HEK293 (cell line): ENCODE results near the gene TMEM270.
A peak's percentile ranks its signal among the peaks of the same experiment; 100 is the strongest.

Source experiments
- HOXA7 ChIP-seq: sonication (generic); formaldehyde crosslinking; IDR thresholded peaks from 2 replicates; pipeline ENCODE4 v1.8.1; 2022; ENCODE audit warnings: missing genetic modification reagents, borderline replicate concordance
- OVOL3 ChIP-seq: fragments of 450-650 bp; formaldehyde crosslinking; IDR thresholded peaks from 2 replicates; pipeline ENCODE4 v1.5.1; 2016; ENCODE audit warnings: missing biosample characterization, missing genetic modification characterization
- PRDM1 ChIP-seq: fragments of 450-650 bp; formaldehyde crosslinking; IDR thresholded peaks from 2 replicates; pipeline ENCODE4; 2016; ENCODE audit warnings: missing biosample characterization, missing genetic modification characterization
- PRDM2 ChIP-seq: fragments of 450-650 bp; formaldehyde crosslinking; IDR thresholded peaks from 2 replicates; pipeline ENCODE4 v1.5.1; 2016; ENCODE audit warnings: missing biosample characterization, missing genetic modification characterization, borderline replicate concordance
- PRDM4 ChIP-seq: fragments of 450-650 bp; formaldehyde crosslinking; IDR thresholded peaks from 2 replicates; pipeline ENCODE4 v1.5.1; 2017; ENCODE audit warnings: missing biosample characterization, missing genetic modification characterization
- ZBTB17 ChIP-seq: fragments of 450-650 bp; formaldehyde crosslinking; IDR thresholded peaks from 2 replicates; pipeline ENCODE4 v1.5.1; 2016; ENCODE audit warnings: missing biosample characterization, missing genetic modification characterization
- ZFP3 ChIP-seq: fragments of 450-650 bp; formaldehyde crosslinking; IDR thresholded peaks from 2 replicates; pipeline ENCODE4 v1.5.1; 2016; ENCODE audit warnings: low read depth, missing biosample characterization, missing genetic modification characterization
- ZFP69B ChIP-seq: fragments of 450-650 bp; formaldehyde crosslinking; IDR thresholded peaks from 2 replicates; pipeline ENCODE4 v1.5.1; 2016; ENCODE audit warnings: missing biosample characterization, missing genetic modification characterization
- ZNF174 ChIP-seq: fragments of 450-650 bp; formaldehyde crosslinking; IDR thresholded peaks from 2 replicates; pipeline ENCODE4 v1.5.0; 2017; ENCODE audit warnings: missing biosample characterization, mild to moderate bottlenecking, missing genetic modification characterization
- ZNF202 ChIP-seq: fragments of 450-650 bp; formaldehyde crosslinking; IDR thresholded peaks from 2 replicates; pipeline ENCODE4 v1.5.1; 2016; ENCODE audit warnings: missing biosample characterization, missing genetic modification characterization, borderline replicate concordance
- ZNF404 ChIP-seq: fragments of 450-650 bp; formaldehyde crosslinking; IDR thresholded peaks from 2 replicates; pipeline ENCODE4 v1.5.1; 2017; ENCODE audit warnings: missing biosample characterization, missing genetic modification characterization
- ZNF488 ChIP-seq: fragments of 450-650 bp; formaldehyde crosslinking; IDR thresholded peaks from 2 replicates; pipeline ENCODE4 v1.5.1; 2016; ENCODE audit warnings: missing biosample characterization, missing genetic modification characterization
- ZNF558 ChIP-seq: fragments of 450-650 bp; formaldehyde crosslinking; IDR thresholded peaks from 2 replicates; pipeline ENCODE4 v1.5.1; 2016; ENCODE audit warnings: missing biosample characterization, missing genetic modification characterization
- ZNF621 ChIP-seq: fragments of 450-650 bp; formaldehyde crosslinking; IDR thresholded peaks from 2 replicates; pipeline ENCODE4 v1.5.1; 2017; ENCODE audit warnings: missing biosample characterization, missing genetic modification characterization
- ZNF677 ChIP-seq: fragments of 450-650 bp; IDR thresholded peaks from 2 replicates; pipeline ENCODE4 v1.5.0; 2018; ENCODE audit warnings: missing biosample characterization, mild to moderate bottlenecking, missing genetic modification characterization, moderate library complexity
- ZNF707 ChIP-seq: fragments of 450-650 bp; formaldehyde crosslinking; IDR thresholded peaks from 2 replicates; pipeline ENCODE4 v1.5.1; 2016; ENCODE audit warnings: missing biosample characterization, missing genetic modification characterization
- ZNF843 ChIP-seq: fragments of 450-650 bp; formaldehyde crosslinking; IDR thresholded peaks from 2 replicates; pipeline ENCODE4 v1.5.1; 2016; ENCODE audit warnings: missing biosample characterization, missing genetic modification characterization
- ZSCAN5A ChIP-seq: fragments of 450-650 bp; formaldehyde crosslinking; IDR thresholded peaks from 2 replicates; pipeline ENCODE4 v1.5.1; 2016; ENCODE audit warnings: missing biosample characterization, missing genetic modification characterization
- ZXDB ChIP-seq: fragments of 450-650 bp; formaldehyde crosslinking; IDR thresholded peaks from 2 replicates; pipeline ENCODE4 v1.5.1; 2016; ENCODE audit warnings: missing biosample characterization, missing genetic modification characterization
- TF ChIP-seq, protein P1 (sequence below): fragments of 450-650 bp; formaldehyde crosslinking; optimal IDR thresholded peaks from 2 replicates; pipeline ENCODE3; 2016; ENCODE audit warnings: missing biosample characterization, mild to moderate bottlenecking, missing genetic modification characterization
- TF ChIP-seq, protein P2 (sequence below): fragments of 450-650 bp; formaldehyde crosslinking; IDR thresholded peaks from 2 replicates; pipeline ENCODE4 v1.5.1; 2016; ENCODE audit warnings: missing biosample characterization, missing genetic modification characterization
- TF ChIP-seq, protein P3 (sequence below): fragments of 450-650 bp; IDR thresholded peaks from 2 replicates; pipeline ENCODE4 v1.5.1; 2018; ENCODE audit warnings: missing biosample characterization, missing genetic modification characterization

TMEM270 gene

DNA sequence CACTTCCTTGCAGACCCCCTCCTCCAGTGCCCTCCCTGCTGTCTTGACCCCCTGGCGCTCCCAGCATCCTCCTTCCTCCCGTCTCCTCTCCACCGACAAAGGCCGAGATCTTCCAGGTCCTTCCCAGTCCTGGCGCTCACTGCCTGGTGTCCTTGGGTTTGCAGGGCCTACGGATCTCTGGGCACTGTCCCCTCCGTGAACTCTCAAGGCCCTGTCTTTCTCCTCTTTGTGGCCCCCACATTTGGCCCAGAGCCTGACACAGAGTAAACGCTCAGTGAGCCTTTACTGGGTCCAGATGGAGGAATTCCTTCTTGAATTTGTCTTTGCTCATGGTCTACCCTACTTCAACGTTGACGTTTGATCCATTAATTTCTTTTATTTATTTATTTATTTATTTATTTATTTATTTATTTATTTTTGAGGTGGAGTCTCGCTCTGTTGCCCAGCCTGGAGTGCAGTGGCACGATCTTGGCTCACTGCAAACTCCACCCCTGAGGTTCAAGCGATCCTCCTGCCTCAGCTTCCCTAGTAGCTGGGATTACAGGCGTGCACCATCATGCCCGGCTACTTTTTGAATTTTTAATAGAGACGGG, 29.7 kb downstream of the TMEM270 start (continued):
- TF ChIP-seq, protein P1, sequence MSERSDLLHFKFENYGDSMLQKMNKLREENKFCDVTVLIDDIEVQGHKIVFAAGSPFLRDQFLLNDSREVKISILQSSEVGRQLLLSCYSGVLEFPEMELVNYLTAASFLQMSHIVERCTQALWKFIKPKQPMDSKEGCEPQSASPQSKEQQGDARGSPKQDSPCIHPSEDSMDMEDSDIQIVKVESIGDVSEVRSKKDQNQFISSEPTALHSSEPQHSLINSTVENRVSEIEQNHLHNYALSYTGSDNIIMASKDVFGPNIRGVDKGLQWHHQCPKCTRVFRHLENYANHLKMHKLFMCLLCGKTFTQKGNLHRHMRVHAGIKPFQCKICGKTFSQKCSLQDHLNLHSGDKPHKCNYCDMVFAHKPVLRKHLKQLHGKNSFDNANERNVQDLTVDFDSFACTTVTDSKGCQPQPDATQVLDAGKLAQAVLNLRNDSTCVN (tag by site-specific recombination), result no peak
- TF ChIP-seq ZNF677 (tag by site-specific recombination) (no peak), ZNF404 (tag by site-specific recombination) (no peak), ZFP69B (tag by site-specific recombination) (no peak), ZNF202 (no peak), ZSCAN5A (tag by site-specific recombination) (no peak), PRDM4 (tag by site-specific recombination) (no peak), ZFP3 (no peak), ZNF707 (tag by site-specific recombination) (no peak), PRDM1 (tag by site-specific recombination) (no peak), ZXDB (tag by site-specific recombination) (peak; percentile 18; the same call in 1 of the 2 replicates), ZBTB17 (tag by site-specific recombination) (no peak), PRDM2 (tag by site-specific recombination) (no peak), ZNF843 (tag by site-specific recombination) (no peak), ZNF174 (tag by site-specific recombination) (no peak), ZNF558 (tag by site-specific recombination) (no peak), ZNF488 (tag by site-specific recombination) (no peak), OVOL3 (tag by site-specific recombination) (peak; percentile 14; the same call in 1 of the 2 replicates), HOXA7 (CRISPR knock-in tag) (no peak), ZNF621 (tag by site-specific recombination) (no peak)
- TF ChIP-seq, protein P2, sequence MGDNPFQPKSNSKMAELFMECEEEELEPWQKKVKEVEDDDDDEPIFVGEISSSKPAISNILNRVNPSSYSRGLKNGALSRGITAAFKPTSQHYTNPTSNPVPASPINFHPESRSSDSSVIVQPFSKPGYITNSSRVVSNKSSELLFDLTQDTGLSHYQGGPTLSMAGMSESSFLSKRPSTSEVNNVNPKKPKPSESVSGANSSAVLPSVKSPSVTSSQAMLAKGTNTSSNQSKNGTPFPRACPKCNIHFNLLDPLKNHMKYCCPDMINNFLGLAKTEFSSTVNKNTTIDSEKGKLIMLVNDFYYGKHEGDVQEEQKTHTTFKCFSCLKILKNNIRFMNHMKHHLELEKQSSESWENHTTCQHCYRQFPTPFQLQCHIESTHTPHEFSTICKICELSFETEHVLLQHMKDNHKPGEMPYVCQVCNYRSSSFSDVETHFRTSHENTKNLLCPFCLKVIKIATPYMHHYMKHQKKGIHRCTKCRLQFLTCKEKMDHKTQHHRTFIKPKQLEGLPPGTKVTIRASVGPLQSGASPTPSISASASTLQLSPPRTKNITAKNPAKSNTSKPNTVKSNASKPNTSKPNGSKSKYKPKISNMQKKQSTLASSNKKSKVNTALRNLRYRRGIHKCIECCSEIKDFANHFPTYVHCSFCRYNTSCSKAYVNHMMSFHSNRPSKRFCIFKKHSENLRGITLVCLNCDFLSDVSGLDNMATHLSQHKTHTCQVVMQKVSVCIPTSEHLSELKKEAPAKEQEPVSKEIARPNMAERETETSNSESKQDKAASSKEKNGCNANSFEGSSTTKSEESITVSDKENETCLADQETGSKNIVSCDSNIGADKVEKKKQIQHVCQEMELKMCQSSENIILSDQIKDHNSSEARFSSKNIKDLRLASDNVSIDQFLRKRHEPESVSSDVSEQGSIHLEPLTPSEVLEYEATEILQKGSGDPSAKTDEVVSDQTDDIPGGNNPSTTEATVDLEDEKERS (tag by site-specific recombination), result no peak
- TF ChIP-seq, protein P3, sequence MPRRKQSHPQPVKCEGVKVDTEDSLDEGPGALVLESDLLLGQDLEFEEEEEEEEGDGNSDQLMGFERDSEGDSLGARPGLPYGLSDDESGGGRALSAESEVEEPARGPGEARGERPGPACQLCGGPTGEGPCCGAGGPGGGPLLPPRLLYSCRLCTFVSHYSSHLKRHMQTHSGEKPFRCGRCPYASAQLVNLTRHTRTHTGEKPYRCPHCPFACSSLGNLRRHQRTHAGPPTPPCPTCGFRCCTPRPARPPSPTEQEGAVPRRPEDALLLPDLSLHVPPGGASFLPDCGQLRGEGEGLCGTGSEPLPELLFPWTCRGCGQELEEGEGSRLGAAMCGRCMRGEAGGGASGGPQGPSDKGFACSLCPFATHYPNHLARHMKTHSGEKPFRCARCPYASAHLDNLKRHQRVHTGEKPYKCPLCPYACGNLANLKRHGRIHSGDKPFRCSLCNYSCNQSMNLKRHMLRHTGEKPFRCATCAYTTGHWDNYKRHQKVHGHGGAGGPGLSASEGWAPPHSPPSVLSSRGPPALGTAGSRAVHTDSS (tag by site-specific recombination), result no peak
